Caco-2 (cell line): ENCODE results near the gene TTC27. TPM values are rescaled to one million over a fixed set of nuclear protein-coding genes. Genes with fewer than 3 reads are reported as not detected.
A peak's percentile ranks its signal among the peaks of the same experiment; 100 is the strongest.

Experiments used
- BruUV-seq: library from RNA; stranded (reverse); fragments of 400-500 nt; replicated peaks from 2 replicates; lab custom pipeline; 2021; lab: Mats Ljungman, UMichigan
- CTCF ChIA-PET: fragments of 300-600 bp; sonication (Branson Sonifier 250); formaldehyde crosslinking; loops from one replicate; lab custom pipeline; 2022; ENCODE audit warnings: antibody characterized with exemption; lab: Charles Lee
- POLR2A ChIA-PET: fragments of 300-600 bp; sonication (Branson Sonifier 250); formaldehyde crosslinking; loops from one replicate; lab custom pipeline; 2022; ENCODE audit warnings: antibody characterized with exemption; lab: Charles Lee
- DNase-seq, 2 experiments: peaks; one replicate each; pipeline versions ENCODE4 v3.0.0 to v3.0.0-alpha.2; 2020 to 2022
- H3K27me3 ChIP-seq: replicated peaks from 2 replicates; pipeline ENCODE4 v1.6.0; 2011; ENCODE audit warnings: low read length; ENCODE audit not compliant: control insufficient read depth, insufficient read depth
- H3K36me3 ChIP-seq: 2 replicates; pipeline ENCODE4 v1.5.1; 2011; ENCODE audit warnings: low read length; ENCODE audit not compliant: control insufficient read depth, insufficient read depth
- H3K4me1 ChIP-seq: fragments of 250-450 bp; sonication (Bioruptor Pico); 2 replicates; pipeline ENCODE4 v1.5.1; 2020; ENCODE audit warnings: mild to moderate bottlenecking
- H3K4me3 ChIP-seq: 2 replicates; pipeline ENCODE4 v1.5.1; 2011; ENCODE audit warnings: low read depth, mild to moderate bottlenecking, control low read depth, low read length
- H3K9me3 ChIP-seq: fragments of 250-450 bp; sonication (Bioruptor Pico); 2 replicates; pipeline ENCODE4 v1.5.1; 2020; ENCODE audit warnings: mild to moderate bottlenecking, moderate library complexity
- H3K27ac Mint-ChIP-seq: one replicate; pipeline ENCODE4 v1.8.0; 2022; ENCODE audit warnings: mixed read lengths; ENCODE audit not compliant: unreplicated experiment
- H3K27me3 Mint-ChIP-seq: one replicate; pipeline ENCODE4 v1.8.0; 2022; ENCODE audit warnings: mixed read lengths; ENCODE audit not compliant: insufficient read depth, unreplicated experiment
- H3K36me3 Mint-ChIP-seq: one replicate; pipeline ENCODE4 v1.8.0; 2022; ENCODE audit warnings: mild to moderate bottlenecking, mixed read lengths; ENCODE audit not compliant: insufficient read depth, unreplicated experiment
- H3K4me1 Mint-ChIP-seq: one replicate; pipeline ENCODE4 v1.8.0; 2022; ENCODE audit warnings: low read depth, mixed read lengths; ENCODE audit not compliant: unreplicated experiment
- H3K4me3 Mint-ChIP-seq: one replicate; pipeline ENCODE4 v1.8.0; 2022; ENCODE audit warnings: mild to moderate bottlenecking, moderate library complexity, mixed read lengths; ENCODE audit not compliant: unreplicated experiment
- H3K9me3 Mint-ChIP-seq: one replicate; pipeline ENCODE4 v1.8.0; 2022; ENCODE audit warnings: mixed read lengths; ENCODE audit not compliant: unreplicated experiment
- CTCF ChIP-seq, 2 experiments: fragments of 200-600 bp in 1 of 2; IDR thresholded peaks; 1 replicate in 1 of 2; 2 replicates in 1 of 2; pipeline versions ENCODE4 v1.5.1 to v1.8.0; 2011 to 2022; ENCODE audit warnings: antibody characterized with exemption in 1 of 2, control low read depth in 1 of 2, inconsistent platforms in 1 of 2, low read depth in 1 of 2, low read length in 1 of 2, mild to moderate bottlenecking in 1 of 2, moderate library complexity in 1 of 2; ENCODE audit not compliant: insufficient read depth in 1 of 2, severe bottlenecking in 1 of 2, unreplicated experiment in 1 of 2
- intact Hi-C: fragments of 100-400 bp; cut with micrococcal nuclease; formaldehyde crosslinking; loops from one replicate; pipeline ENCODE4 v1.10.0; 2022; ENCODE audit not compliant: unreplicated experiment
- total RNA-seq: library from RNA; stranded (reverse); gene quantifications from 2 replicates; pipeline ENCODE4 v1.2.3, GENCODE V29; 2022

Gene TTC27
- total RNA-seq, 1 experiment from 2014 or later, result 20.6 TPM

GRCh38 chr2:32783933-32784332 is 156.1 kb downstream of the TTC27 start:
- Histone ChIP-seq H3K36me3 (no peaks in the 10 kb centered on the region), H3K9me3 (peaks cover 21% of the 10 kb centered on the region), H3K4me3 (no peak overlapping the region), H3K27me3 (no peaks in the 10 kb centered on the region), H3K4me1 (peaks cover 6% of the 10 kb centered on the region; the same call in 1 of the 2 replicates)
- Mint-ChIP-seq H3K4me1 (peaks cover 7% of the 10 kb centered on the region), H3K9me3 (peaks cover 9% of the 10 kb centered on the region), H3K27ac (no peak overlapping the region), H3K36me3 (peaks cover 12% of the 10 kb centered on the region), H3K27me3 (no peaks in the 10 kb centered on the region), H3K4me3 (no peak overlapping the region)
- CTCF ChIA-PET, result no interaction called here
- TF ChIP-seq CTCF (IDR thresholded peaks at IDR 0.05; ENCODE audit: insufficient read depth in 1 of 2, low read depth in 1 of 2, low read length in 1 of 2, severe bottlenecking in 1 of 2, unreplicated experiment in 1 of 2), result no peak
- intact Hi-C loops, result no loop called here
- BruUV-seq, result no TSS peak
- POLR2A ChIA-PET, result no interaction called here
- no peak for DNase-seq

GRCh38 chr2:32787207-32787606 is 159.4 kb downstream of the TTC27 start:
- Mint-ChIP-seq H3K27me3 (no peaks in the 10 kb centered on the region), H3K4me3 (no peak overlapping the region), H3K4me1 (peaks cover 7% of the 10 kb centered on the region), H3K9me3 (peaks cover 8% of the 10 kb centered on the region), H3K27ac (no peak overlapping the region), H3K36me3 (no peaks in the 10 kb centered on the region)
- H3K4me3 ChIP-seq, result no peak overlapping the region
- intact Hi-C loops, result no loop called here
- DNase-seq, result no peak
- no TSS peak for BruUV-seq
- H3K27me3 ChIP-seq, result no peaks in the 10 kb centered on the region
- no peak for TF ChIP-seq CTCF (IDR thresholded peaks at IDR 0.05; ENCODE audit: insufficient read depth in 1 of 2, low read depth in 1 of 2, low read length in 1 of 2, severe bottlenecking in 1 of 2, unreplicated experiment in 1 of 2)
- ChIA-PET POLR2A (no interaction called here), CTCF (no interaction called here)
- H3K9me3 ChIP-seq, result peaks cover 5% of the 10 kb centered on the region; the same call in 1 of the 2 replicates
- H3K4me1 ChIP-seq, result peaks cover 6% of the 10 kb centered on the region; the same call in 1 of the 2 replicates
- no peaks in the 10 kb centered on the region for H3K36me3 ChIP-seq

GRCh38 chr2:32788114-32788513 is 160.3 kb downstream of the TTC27 start:
- ChIA-PET POLR2A (no interaction called here), CTCF (no interaction called here)
- Mint-ChIP-seq H3K36me3 (no peaks in the 10 kb centered on the region), H3K4me1 (peaks cover 7% of the 10 kb centered on the region), H3K9me3 (peaks cover 8% of the 10 kb centered on the region), H3K27ac (peak overlapping the region; percentile 41), H3K4me3 (no peak overlapping the region), H3K27me3 (no peaks in the 10 kb centered on the region)
- H3K27me3 ChIP-seq, result no peaks in the 10 kb centered on the region
- TF ChIP-seq CTCF (IDR thresholded peaks at IDR 0.05; ENCODE audit: insufficient read depth in 1 of 2, low read depth in 1 of 2, low read length in 1 of 2, severe bottlenecking in 1 of 2, unreplicated experiment in 1 of 2), result no peak
- peaks cover 5% of the 10 kb centered on the region; the same call in 1 of the 2 replicates for H3K9me3 ChIP-seq
- peaks cover 6% of the 10 kb centered on the region; the same call in 1 of the 2 replicates for H3K4me1 ChIP-seq
- no peak overlapping the region for H3K4me3 ChIP-seq
- BruUV-seq, result no TSS peak
- no peaks in the 10 kb centered on the region for H3K36me3 ChIP-seq
- DNase-seq, result no peak
- intact Hi-C loops, result no loop called here
